Measurements from ENCODE around the gene LMAN1.

The LMAN1 gene

GRCh38 chr18:59358712-59359575, at the start of gene LMAN1:
Gene LMAN1 (minus strand): TSS chr18:59359265. CDS start chr18:59359244, 21 bp downstream.
- peak; percentile 96 for DNase-seq

GRCh38 chr18:59402432-59403090, 43.5 kb upstream of the LMAN1 start:
- peak; percentile 75 for DNase-seq

- DNase-seq = no peak
Measured at GRCh38 chr18:59400407-59400806, 41.3 kb upstream of the LMAN1 start.

- DNase-seq = no peak
Measured at GRCh38 chr18:59395226-59396175, 36.4 kb upstream of the LMAN1 start.

- DNase-seq = no peak
Measured at GRCh38 chr18:59393381-59393780, 34.3 kb upstream of the LMAN1 start.

GRCh38 chr18:59388817-59389216, 29.8 kb upstream of the LMAN1 start:
- DNase-seq = no peak

GRCh38 chr18:59387687-59388565, 28.9 kb upstream of the LMAN1 start:
- DNase-seq = no peak

- DNase-seq = no peak
Measured at GRCh38 chr18:59386909-59387686, 28.0 kb upstream of the LMAN1 start.

GRCh38 chr18:59385191-59385590, 26.1 kb upstream of the LMAN1 start:
- no peak for DNase-seq

GRCh38 chr18:59383851-59384250, 24.8 kb upstream of the LMAN1 start:
- no peak for DNase-seq

GRCh38 chr18:59382383-59382782, 23.3 kb upstream of the LMAN1 start:
- DNase-seq = no peak

GRCh38 chr18:59381949-59382348, 22.9 kb upstream of the LMAN1 start:
- no peak for DNase-seq

- DNase-seq = no peak
Measured at GRCh38 chr18:59380706-59381105, 21.6 kb upstream of the LMAN1 start.

GRCh38 chr18:59379772-59380522, 20.9 kb upstream of the LMAN1 start:
- no peak for DNase-seq

- DNase-seq = no peak
Measured at GRCh38 chr18:59377613-59378337, 18.7 kb upstream of the LMAN1 start.

GRCh38 chr18:59376351-59376935, 17.4 kb upstream of the LMAN1 start:
- no peak for DNase-seq

GRCh38 chr18:59374128-59374527, 15.1 kb upstream of the LMAN1 start:
- no peak for DNase-seq

GRCh38 chr18:59372975-59373374, 13.9 kb upstream of the LMAN1 start:
- DNase-seq = no peak

- DNase-seq = no peak
Measured at GRCh38 chr18:59360381-59360780, 1.3 kb upstream of the LMAN1 start.

Data from activated CD4-positive, alpha-beta T cell treated with anti-CD3 and anti-CD28 coated beads, Interleukin-2, amount 50 U/mL, for 16 hours (primary cell).